ENCODE measurements around the gene RPS27A.
"Not testable (repeated sequence)": the region's sequence is repeated elsewhere in the genome, so short reads cannot be mapped to it uniquely, and the experiment has no call there.

The RPS27A gene

DNA sequence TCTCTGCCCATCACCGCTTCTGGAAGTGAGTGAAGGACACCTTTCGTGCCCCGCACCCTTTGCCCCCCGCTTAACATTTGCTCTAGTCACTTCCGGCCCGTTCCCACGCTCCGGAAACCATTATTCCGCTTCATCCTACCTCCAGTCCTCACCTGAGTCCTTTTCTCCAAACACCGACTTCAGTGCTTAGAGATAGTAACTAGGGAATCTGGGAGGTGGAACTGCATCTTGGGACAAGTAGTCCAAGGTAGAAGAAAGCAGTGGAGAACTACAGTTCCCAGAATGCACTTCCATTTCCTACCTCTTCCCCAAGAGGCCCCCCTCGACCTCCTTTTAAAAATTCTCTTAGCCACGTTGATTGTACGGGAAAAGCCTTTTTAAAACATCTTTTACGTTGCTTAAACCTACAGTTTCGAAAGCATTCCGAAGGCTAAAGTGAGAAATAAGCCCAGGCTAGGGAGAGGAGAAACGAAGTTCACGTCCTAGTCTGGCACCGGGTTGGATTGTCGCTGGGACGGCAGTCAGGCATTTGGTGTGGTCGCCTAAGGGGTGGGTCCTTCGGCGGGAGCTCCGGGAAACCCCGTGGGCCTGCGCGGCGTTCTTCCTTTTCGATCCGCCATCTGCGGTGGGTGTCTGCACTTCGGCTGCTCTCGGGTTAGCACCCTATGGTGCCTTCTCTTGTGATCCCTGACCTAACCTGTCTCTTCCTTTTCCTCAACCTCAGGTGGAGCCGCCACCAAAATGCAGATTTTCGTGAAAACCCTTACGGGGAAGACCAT lies at the start of gene RPS27A, which contains the start of gene CLHC1:
Gene RPS27A, plus strand, starts transcription at position 605 of the 779 bp plus-strand sequence. Its CDS starts 137 bp downstream, at position 742.
Gene CLHC1, minus strand, starts transcription at position 210 of the 779 bp plus-strand sequence. CDS start 9,882 bp downstream, outside the sequence.
- peak; percentile 87 to 88 for DNase-seq (ENCODE audit: extremely low read depth in 1 of 2, low read depth in 1 of 2)

DNA sequence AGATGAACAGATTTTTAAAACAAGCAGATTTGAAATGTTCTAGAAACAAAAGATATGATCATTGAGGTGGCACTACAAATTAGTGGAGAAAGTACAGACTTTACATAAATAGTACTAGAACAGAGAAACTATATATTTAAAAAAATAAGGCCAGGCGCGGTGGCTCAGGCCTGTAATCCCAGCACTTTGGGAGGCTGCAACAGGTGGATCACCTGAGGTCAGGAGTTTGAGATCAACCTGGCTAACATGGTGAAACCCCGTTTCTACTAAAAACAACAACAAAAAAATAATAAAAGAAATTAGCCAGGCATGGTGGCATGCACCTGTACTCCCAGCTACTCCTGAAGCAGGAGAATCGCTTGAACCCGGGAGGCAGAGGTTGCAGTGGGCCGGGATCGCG lies 45.7 kb upstream of the RPS27A start:
- not testable (repeated sequence) for DNase-seq (ENCODE audit: extremely low read depth in 1 of 2, low read depth in 1 of 2)

GRCh38 chr2:55191888-55192287 lies 40.6 kb upstream of the RPS27A start:
- DNase-seq (ENCODE audit: extremely low read depth in 1 of 2, low read depth in 1 of 2) = not testable (repeated sequence)

DNA sequence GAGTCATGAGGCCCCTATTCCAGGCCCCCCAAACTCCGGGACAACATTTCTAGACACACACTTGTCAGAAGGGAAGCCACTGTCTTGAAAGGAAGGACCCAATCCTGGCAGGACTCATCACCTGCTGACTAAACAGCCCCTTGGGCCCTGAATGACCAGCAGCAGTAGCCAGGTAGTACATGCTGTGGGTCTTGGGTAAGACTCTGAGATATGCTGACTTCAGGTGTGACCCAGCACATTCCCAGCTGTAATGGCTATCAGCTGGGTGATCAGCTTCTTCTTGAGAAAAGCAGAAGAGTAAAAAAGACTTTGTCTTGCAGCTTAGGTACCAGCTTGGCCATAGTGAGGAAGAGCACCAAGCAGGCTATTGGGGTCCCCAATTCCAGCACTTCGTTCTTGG lies 36.0 kb upstream of the RPS27A start:
- no peak for DNase-seq (ENCODE audit: extremely low read depth in 1 of 2, low read depth in 1 of 2)

DNA sequence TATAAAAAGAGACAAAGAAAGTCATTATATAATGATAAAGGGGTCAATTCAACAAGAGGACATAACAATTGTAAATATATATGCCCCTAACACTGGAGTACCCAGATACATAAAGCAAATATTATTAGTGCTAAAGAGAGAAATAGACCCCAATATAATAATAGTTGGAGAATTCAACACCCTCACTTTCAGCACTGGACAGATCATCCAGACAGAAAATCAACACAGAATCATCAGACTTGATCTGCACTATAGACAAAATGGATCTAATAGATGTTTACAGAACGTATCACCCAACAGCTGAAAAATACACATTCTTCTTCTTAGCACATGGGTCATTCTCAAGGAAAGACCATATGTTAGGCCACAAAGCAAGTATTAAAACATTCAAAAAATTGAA lies 32.1 kb upstream of the RPS27A start:
- no peak for DNase-seq (ENCODE audit: extremely low read depth in 1 of 2, low read depth in 1 of 2)

DNA sequence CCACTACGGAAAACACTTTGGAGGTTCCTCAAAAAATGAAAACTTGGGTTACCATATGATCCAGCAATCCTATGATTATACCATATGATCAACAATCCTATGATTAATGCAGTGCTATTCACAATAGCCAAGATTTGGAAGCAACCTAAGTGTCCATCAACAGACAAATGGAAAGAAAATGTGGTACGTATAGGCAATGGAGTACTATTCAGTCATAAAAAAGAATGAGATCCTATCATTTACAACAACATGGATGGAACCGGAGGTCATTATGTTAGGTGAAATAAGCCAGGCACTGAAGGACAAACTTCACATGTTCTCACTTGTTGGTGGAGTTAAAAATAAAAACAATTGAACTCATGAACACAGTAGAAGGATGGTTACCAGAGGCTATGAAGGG lies 28.0 kb upstream of the RPS27A start:
- DNase-seq (ENCODE audit: extremely low read depth in 1 of 2, low read depth in 1 of 2) = no peak

DNA sequence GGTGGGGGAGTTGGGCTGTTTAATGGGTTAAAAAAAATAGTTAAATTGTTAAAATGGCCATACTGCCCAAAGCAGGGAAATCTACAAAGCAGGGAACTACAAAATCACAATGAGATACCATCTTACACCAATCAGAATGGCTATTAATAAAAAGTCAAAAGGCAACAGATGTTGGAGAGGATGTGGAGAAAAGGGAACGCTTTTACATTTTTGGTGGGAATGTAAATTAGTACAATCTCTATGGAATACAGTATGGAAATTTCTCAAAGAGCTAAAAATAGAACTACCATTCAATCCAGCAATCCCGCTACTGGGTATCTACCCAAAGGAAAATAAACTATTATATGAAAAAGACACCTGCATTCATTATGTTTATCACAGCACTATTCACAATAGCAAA lies 27.5 kb upstream of the RPS27A start:
- no peak for DNase-seq (ENCODE audit: extremely low read depth in 1 of 2, low read depth in 1 of 2)

GRCh38 chr2:55213822-55214221 lies 18.7 kb upstream of the RPS27A start:
- no peak for DNase-seq (ENCODE audit: extremely low read depth in 1 of 2, low read depth in 1 of 2)

DNA sequence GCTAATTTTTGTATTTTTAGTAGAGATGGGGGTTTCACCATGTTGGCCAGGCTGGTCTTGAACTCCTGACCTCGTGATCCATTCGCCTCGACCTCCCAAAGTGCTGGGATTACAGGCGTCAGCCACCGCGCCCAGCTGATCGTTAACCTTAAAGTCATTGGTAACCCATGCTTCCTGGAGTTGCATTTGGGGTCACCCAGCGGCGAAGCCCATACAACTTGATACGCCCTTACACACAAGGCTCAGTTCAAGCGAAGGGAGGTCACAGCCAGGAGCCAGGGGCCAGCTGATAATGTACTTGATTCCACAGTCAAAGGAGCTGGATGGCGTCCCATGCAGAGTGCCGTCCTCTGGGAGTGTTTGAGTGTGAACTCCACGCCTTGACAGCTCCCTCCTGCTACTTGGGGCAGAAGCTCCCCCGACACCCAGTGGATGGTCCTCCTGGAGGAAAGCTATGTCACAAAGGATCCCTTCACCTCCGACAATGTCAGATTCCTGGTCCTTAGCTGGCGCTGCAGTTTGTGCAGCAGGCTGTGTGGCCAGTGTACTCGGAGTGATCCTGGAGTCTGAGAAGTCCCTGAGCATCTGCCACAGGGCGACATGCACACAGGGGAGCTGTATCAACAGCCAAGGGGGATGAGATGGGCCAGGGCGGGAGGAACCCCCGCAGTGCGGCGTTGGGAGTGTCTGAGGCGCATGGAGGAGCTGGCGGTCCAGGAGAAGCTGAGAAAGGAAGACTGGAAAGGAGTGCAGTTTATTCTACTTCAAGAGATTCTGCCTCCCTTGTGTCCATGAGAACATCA lies 8.3 kb upstream of the RPS27A start:
- no peak for DNase-seq (ENCODE audit: extremely low read depth in 1 of 2, low read depth in 1 of 2)

GRCh38 chr2:55224761-55225261 lies 7.7 kb upstream of the RPS27A start:
- no peak for DNase-seq (ENCODE audit: extremely low read depth in 1 of 2, low read depth in 1 of 2)

DNA sequence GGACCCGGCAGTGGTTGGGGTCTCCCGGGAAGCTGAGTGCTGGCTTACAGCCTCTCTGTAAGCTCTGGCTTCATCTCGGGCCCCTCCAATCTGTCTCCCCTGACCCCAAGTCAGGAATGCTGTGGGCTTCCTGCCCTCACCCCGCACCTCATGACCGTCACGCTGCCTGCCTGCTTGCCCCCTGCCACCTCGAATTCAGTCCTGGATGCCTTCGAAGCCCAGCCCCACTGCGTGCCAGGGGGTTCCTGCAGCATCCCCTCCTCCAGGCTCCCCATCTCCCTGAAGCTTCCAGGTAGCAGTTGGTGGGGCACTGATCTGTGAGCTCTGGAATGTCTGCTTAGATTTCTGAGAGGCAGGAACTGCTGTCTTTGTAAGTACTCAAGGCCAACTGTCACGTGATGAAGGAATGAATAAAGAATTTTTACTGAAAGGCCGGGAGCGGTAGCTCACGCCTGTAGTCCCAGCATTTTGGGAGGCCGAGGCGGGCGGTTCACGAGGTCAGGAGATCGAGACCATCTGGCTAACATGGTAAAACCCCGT lies 6.9 kb upstream of the RPS27A start:
- no peak for DNase-seq (ENCODE audit: extremely low read depth in 1 of 2, low read depth in 1 of 2)

- not testable (repeated sequence) for DNase-seq (ENCODE audit: extremely low read depth in 1 of 2, low read depth in 1 of 2)
These were observed 4.9 kb upstream of the RPS27A start for GRCh38 chr2:55227437-55228225.

GRCh38 chr2:55228226-55228563 lies 4.3 kb upstream of the RPS27A start:
- no peak for DNase-seq (ENCODE audit: extremely low read depth in 1 of 2, low read depth in 1 of 2)

DNA sequence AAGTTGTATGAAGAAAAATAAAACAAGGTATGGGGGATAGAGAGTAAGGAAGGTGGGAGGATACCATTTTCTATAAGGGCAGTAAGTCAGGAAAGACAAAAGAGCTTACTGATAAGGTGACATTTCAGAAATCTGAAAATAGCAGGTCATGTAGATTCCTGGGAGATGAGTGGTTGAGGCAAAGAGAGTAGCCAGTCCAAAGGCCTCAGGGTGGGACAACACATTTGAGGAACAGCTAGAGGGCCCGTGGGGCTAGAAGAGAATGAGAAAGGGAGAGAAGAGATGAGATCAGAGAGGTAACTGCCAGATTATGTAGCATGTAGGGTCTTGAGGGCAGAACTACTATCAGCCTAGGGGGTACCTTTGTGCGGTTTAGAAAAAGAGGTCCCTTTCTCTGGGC lies 3.3 kb upstream of the RPS27A start:
- no peak for DNase-seq (ENCODE audit: extremely low read depth in 1 of 2, low read depth in 1 of 2)

- DNase-seq (ENCODE audit: extremely low read depth in 1 of 2, low read depth in 1 of 2) = no peak
These were observed 1.9 kb upstream of the RPS27A start for GRCh38 chr2:55230551-55230950.

- no peak for DNase-seq (ENCODE audit: extremely low read depth in 1 of 2, low read depth in 1 of 2)
These were observed 873 bp upstream of the RPS27A start for GRCh38 chr2:55231546-55232083.

DNA sequence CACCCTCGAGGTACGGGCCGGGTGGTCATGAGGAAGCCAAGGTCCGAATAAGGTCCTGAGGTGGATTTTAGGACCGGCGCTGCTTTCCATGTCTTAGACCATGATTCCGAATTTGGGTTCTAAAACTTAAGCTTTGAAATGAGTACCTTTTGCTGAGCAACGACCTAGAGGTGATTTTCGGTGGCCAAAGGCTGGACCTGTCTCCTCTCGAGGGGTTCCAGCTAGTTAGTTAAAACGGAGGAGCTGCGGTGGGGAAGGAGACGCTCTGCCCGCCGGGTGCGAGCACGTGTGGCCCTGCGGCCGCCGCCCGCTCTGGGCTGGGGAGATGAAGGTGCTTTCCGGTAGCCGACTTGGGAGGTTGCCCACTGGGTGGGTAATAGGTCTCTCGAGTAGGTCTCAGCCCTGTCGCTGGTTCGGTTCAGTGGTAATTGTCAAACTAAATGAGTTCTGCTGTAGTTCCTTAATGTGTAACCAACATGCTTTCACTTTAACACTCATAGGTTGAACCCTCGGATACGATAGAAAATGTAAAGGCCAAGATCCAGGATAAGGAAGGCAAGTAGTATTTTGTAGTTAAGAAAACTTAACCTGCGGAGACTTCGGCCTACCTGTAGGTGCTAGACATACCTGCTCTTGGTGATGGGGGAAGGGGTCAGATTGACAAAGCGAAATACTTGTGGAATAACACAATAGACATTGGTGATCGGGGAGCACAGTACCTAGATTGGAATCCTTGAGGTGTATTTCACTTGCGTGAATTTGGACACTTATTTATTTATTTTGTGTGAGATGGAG lies 572 bp downstream of the RPS27A start:
- peak in 1 of 2 donors; percentile 26 for DNase-seq (ENCODE audit: extremely low read depth in 1 of 2, low read depth in 1 of 2)

- DNase-seq (ENCODE audit: extremely low read depth in 1 of 2, low read depth in 1 of 2) = no peak
These were observed 1.1 kb downstream of the RPS27A start for GRCh38 chr2:55233658-55233940.

DNA sequence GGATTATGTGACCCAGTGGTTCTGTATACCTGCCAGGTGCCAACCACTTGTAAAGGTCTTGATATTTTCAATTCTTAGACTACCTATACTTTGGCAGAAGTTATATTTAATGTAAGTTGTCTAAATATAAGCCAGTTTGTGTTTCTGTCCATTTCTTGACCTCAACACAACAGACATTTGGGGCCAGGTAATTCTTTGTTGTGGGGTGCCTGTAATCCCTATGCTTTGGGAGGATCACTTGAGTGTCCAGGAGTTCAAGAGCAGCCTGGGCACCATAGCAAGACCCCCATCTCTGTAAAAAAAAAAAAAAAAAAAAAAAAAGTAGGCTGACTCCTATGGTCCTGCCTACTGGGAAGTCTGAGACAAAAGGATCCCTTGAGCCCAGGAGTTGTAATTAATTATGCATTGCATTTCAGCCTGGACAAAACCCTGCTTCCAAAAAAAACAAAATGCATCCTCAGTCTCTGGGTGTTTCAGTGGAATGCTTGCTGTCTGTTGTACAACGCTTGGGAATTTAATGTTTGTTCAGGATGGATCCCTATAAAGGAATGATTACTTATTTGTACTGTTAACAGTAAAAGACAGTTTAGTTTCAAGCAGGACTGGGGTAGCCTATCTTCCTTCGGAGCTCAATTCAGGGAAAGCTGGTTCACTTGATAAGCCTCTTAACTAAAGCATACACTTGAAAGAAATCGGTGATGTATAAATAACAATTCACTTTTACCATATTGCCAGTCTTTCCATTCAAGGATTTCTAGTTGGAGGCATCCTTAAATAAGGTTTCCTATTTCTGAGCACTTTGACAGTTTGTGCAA lies 3.4 kb downstream of the RPS27A start:
- no peak for DNase-seq (ENCODE audit: extremely low read depth in 1 of 2, low read depth in 1 of 2)

Measured in activated CD8-positive, alpha-beta memory T cell treated with anti-CD3 and anti-CD28 coated beads for 1 hour (primary cell).